Ureter (tissue), 1 donor: ENCODE results near the gene MYO18B. TPM values are rescaled to one million over a fixed set of nuclear protein-coding genes. Genes with fewer than 3 reads are reported as not detected.
"Not testable (repeated sequence)": the region's sequence is repeated elsewhere in the genome, so short reads cannot be mapped to it uniquely, and the experiment has no call there.

Experiments
- DNase-seq: peaks from one replicate; pipeline ENCODE4 v3.0.0-alpha.2; 2020; ENCODE audit warnings: low spot score
- total RNA-seq: library from RNA; stranded (reverse); gene quantifications from one replicate; pipeline ENCODE4 v1.2.4, GENCODE V29; 2023
- donor health status: DM: yes; HTN: yes; CAD: no.

The MYO18B gene
- total RNA-seq, 1 donor from 2014 or later, result 0.34 TPM

- not testable (repeated sequence) for DNase-seq
Observed at GRCh38 chr22:25984911-25985310, 242.9 kb downstream of the MYO18B start.

DNA sequence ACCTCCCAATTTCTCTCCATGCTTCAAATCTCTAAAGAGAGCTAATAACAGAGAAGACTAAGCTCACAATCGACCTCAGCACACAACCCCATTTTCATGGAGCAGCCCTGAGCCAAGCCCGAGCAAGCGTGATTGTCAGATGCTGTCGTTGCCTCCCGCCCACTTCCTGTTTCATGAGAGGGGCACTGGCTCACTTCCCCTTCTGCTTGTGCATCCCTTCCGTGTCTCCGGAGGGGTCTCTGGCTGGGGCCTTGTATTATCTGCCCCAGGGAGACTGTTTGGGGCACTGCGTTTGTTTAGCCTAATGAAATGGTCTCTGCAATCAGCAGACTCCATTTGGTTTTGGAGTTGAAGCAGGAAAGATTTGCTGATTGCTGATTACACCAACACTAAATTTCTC, 246.0 kb downstream of the MYO18B start:
- no peak for DNase-seq

DNA sequence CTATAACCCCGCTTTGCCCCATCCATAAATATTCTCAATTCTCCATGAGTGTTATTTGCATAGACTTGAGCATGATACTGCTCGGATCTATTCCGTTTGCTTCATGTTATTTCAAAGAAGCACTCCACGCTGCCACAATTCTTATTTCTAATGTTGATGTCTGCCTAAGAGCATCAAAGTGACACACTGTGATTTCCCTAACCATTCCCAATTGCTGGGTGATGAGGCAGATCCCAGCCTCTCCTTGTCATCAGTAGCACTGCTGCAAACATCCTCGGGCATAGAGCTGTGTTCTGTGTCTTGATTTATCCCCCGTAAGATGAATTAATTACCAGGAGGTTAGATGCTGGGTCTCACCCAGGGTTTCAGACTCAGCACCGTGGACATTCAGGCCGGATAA, 249.0 kb downstream of the MYO18B start:
- DNase-seq, result no peak

GRCh38 chr22:25992331-25992730, 250.3 kb downstream of the MYO18B start:
- DNase-seq, result no peak

DNA sequence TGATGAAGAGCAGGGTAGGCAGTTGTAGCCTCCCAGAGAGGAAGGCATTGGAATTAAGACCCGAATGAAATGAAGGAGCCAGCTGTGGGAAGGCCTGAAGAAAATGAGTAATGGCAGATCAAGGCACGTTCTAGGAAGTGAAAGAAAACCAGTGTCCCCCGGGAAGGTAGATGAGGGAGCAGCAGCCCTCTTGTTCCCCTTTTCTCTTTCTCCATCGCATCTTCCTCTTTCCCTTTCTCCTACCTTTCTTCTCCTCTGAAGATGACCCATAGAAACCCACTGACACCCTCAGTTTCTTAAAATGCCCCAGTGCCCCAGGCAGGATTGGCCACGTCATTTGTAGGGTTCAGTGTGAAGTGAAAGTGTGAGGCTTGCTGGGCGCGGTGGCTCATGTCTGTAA, 254.7 kb downstream of the MYO18B start:
- no peak for DNase-seq

GRCh38 chr22:25997886-25998775, 256.1 kb downstream of the MYO18B start:
- DNase-seq, result no peak

GRCh38 chr22:26002456-26002855, 260.5 kb downstream of the MYO18B start:
- no peak for DNase-seq

- no peak for DNase-seq
Observed at GRCh38 chr22:26004477-26004876, 262.5 kb downstream of the MYO18B start.

GRCh38 chr22:26008587-26008986, 266.6 kb downstream of the MYO18B start:
- no peak for DNase-seq

DNA sequence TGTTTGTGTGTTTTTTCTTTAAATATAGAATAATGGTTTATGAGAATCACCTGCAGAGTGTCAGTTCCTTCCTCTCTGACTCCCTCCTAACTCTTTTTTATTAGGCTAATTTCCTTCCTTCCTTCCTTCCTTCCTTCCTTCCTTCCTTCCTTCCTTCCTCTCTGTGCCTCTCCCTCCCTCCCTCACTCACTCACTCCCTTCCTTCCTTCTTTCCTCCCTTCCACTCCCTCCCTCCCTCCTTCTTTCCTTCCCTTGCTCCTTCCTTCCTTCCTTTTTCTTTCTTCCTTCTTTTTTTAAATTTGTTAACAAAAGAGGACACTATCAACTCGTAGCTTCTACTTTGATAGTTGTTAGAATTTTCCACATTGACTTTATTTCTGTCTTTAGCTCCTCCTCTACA, 274.9 kb downstream of the MYO18B start:
- no peak for DNase-seq

GRCh38 chr22:26017932-26018331, 275.9 kb downstream of the MYO18B start:
- no peak for DNase-seq

GRCh38 chr22:26019596-26019995, 277.6 kb downstream of the MYO18B start:
- DNase-seq, result no peak

DNA sequence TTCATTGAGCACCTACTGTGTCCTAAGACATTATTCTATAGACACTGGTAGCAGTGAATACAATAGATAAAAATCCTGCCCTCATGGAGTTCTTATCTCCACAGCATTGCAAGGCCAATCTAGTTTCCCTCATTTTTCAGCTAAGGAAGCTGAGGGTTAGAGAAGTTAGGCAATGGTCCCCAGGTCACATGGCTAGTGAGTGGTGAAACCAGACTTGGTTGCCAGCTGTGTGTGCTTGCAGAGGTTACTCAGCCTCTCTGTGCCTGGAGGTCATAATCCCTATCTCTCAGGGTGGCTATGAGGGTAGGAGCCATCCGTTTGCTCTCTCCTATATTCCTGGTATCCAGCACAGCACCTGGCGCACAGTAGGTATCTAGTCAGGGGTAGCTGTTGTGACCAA, 279.5 kb downstream of the MYO18B start:
- no peak for DNase-seq

DNA sequence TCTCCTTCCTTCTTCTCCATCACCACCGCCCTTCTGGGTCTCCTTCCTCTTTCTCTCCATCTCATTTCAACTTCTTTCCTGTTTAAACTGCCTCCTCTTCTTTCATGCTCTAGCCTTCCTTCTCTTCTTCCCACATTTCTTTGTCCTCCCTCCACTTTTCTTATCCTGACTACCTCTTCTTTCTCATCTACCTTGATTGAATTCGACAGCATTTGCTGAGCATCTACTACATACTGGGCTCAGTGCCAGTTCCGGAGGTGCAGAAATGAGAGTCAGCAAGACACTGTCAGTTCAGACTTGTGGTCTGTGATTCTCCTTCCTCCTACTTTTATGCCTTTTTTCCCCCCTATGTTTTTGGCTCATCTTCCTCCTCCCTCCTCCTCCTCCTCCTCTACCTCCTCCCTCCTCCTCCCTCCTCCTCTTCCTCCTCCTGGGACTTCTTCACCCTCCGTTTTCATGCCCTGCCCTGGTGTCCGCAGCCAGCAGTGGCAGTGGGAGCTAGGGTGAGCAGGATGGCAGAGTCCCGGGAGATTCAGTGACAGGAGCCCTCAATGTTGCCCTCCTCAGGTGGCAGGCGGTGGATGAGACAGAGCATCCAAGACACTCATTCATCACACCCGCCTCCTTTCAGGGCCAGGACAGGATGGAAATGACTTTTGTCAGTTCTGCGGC, 281.3 kb downstream of the MYO18B start:
- DNase-seq, result no peak

GRCh38 chr22:26025626-26026025, 283.6 kb downstream of the MYO18B start:
- no peak for DNase-seq

DNA sequence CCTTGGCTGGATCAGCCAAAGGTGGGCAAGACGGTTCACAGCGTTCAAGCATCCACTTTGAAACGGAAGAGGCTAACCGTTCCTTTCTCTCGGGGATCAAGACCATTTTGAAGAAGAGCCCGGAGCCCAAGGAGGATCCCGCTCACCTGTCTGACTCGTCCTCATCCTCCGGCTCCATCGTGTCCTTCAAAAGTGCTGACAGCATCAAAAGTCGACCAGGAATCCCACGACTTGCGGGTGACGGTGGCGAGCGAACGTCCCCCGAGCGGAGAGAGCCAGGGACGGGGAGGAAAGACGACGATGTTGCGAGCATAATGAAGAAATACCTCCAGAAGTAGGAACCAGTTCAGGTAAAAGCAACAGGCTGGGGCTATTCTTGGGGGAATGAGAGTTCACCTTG, 285.4 kb downstream of the MYO18B start:
- no peak for DNase-seq

DNA sequence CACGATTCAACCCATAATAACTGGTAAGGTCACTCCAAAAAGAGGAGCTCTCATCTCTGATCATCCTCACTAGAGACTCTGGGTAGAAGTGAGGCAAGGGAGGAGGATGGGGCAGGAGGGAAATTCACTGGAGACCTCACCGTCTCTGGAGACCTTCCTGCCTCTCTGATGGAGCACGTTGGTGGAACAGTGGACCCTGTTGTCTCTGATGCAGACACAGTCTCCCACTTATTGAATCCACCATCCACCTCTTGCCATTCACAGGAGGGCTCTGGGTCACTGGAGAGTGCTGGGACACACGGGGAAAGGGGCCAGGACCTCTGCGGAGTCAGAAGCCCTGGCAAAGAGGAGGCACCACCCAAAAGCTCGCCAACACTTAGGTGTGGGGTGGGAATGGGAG, 289.7 kb downstream of the MYO18B start:
- DNase-seq, result no peak

DNA sequence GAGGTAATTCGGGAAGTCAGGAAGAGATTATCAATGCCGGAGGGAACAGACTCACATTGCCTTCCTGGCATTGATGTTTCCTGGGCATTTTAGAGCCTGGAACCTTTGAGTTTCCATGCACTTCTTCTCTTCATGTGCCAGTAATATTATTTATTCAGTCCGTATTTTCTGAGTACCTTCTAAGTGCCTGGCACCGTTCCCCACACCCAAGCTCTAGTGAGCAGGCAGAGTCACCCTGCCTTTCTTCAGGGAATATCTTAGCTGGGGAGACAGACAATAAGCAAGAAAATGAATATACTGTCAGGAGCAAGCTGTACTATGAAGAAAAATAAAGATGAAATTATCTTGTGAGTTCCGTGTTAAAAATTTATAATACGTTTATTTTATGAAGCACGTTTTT, 291.1 kb downstream of the MYO18B start:
- DNase-seq, result no peak

DNA sequence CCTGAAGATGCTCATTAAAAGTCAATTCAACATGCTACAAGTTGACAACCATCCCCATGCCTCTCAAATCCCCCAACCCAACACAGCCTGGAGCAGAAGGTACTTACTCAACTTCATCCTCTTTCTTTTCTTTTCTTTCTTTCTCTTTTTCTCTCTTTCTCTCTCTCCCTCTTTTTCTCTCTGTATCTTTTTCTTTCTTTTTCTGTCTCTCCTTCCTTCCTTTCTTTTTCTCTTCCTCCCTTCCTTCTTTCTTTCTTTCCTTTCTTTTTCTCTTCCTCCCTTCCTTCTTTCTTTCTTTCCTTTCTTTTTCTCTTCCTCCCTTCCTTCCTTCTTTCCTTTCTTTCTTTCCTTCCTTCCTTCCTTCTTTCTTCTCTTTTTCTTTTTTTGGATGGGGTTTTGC, 291.6 kb downstream of the MYO18B start:
- no peak for DNase-seq

DNA sequence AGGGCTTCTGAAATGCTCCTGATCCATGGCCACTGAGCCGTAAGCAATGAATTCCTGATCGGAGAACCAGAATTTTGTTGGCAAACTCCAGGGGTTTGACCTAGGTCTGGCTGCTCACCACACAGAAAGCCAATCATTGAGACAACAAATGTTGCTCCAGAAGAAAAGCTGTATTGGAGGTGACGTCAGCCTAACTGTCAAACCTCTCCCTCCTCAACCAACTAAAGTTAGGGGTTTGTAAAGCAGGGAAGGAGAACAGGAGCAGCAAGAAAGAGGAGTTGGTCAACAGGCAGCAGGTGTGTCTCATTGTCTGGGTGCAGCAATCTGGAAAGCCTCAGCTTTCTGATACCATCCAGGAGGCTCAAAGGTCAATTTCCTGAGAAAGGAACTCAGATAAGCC, 293.5 kb downstream of the MYO18B start:
- no peak for DNase-seq

GRCh38 chr22:26038365-26038764, 296.4 kb downstream of the MYO18B start:
- no peak for DNase-seq

DNA sequence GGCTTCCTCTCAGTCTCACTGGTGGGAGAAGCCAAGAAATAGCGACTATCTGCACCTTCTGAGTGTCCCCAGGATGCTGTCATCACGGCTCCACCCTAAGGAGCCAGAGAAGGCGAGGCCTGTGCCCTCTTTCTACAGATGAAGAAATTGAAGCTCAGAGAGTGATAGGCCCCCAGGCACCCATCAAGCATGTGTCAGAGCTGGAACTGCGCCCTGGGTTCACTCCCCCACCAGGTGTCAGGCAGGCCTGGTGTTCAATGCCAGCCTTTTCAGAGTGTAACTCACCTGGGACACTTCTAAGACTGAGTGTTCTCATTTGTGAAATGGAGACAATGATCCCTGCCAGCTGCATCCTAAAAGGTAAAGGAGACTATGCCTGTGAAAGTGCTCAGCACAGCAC, 299.9 kb downstream of the MYO18B start:
- DNase-seq, result no peak

- DNase-seq, result no peak
Observed at GRCh38 chr22:26043031-26043430, 301.0 kb downstream of the MYO18B start.
